ENCODE results near the gene PARP12. TPM values are rescaled to one million over a fixed set of nuclear protein-coding genes. Genes with fewer than 3 reads are reported as not detected.

The PARP12 gene
- total RNA-seq, 3 donors from 2014 or later (not counting 1 experiment from before 2014, with no cell fraction given): 116 to 151 (median 130) TPM

GRCh38 chr7:140018125-140019043 is 44.4 kb downstream of the PARP12 start:
- intact Hi-C loops (cut with micrococcal nuclease): no loop called here
- peak overlapping the region; percentile 5 to 24 for H3K27ac Mint-ChIP-seq
- ATAC-seq (no peak), DNase-seq (no peak)
- Histone ChIP-seq H3K9me3 (ENCODE audit: control insufficient read depth, insufficient read depth, low read length) (no peaks in the 10 kb centered on the region), H3K4me1 (ENCODE audit: control insufficient read depth, insufficient read depth, low read length) (no peaks in the 10 kb centered on the region), H3K36me3 (ENCODE audit: control insufficient read depth, insufficient read depth, low read length) (peaks cover 5% of the 10 kb centered on the region), H3K4me3 (ENCODE audit: low read length) (no peak overlapping the region), H3K27me3 (ENCODE audit: control insufficient read depth, insufficient read depth, low read length) (no peaks in the 10 kb centered on the region), H3K27ac (ENCODE audit: low read length) (no peak overlapping the region)
- no peak overlapping the region for H3K4me3 Mint-ChIP-seq
- H3K27me3 Mint-ChIP-seq (ENCODE audit: low read depth in 2 of 2): no peaks in the 10 kb centered on the region
- no peak for TF ChIP-seq CTCF (IDR thresholded peaks at IDR 0.05)
- H3K9me3 Mint-ChIP-seq: no peaks in the 10 kb centered on the region
- peaks cover 0 to 5% of the 10 kb centered on the region in 2 donors for H3K4me1 Mint-ChIP-seq
- 87% methylated on average over 9 of the region's 9 CpGs for WGBS (ENCODE audit: insufficient coverage)
- no peaks in the 10 kb centered on the region for H3K36me3 Mint-ChIP-seq

- H3K27me3 Mint-ChIP-seq (ENCODE audit: low read depth in 2 of 2): no peaks in the 10 kb centered on the region
These were observed 45.2 kb downstream of the PARP12 start for GRCh38 chr7:140017543-140017942.

GRCh38 chr7:140017034-140017433 is 45.7 kb downstream of the PARP12 start:
- ATAC-seq: no peak

More at GRCh38 chr7:140017543-140017942, 45.2 kb downstream of the PARP12 start:
- ATAC-seq (no peak), DNase-seq (no peak)
- Histone ChIP-seq H3K9me3 (ENCODE audit: control insufficient read depth, insufficient read depth, low read length) (no peaks in the 10 kb centered on the region), H3K4me3 (ENCODE audit: low read length) (no peak overlapping the region), H3K27me3 (ENCODE audit: control insufficient read depth, insufficient read depth, low read length) (no peaks in the 10 kb centered on the region), H3K27ac (ENCODE audit: low read length) (no peak overlapping the region), H3K36me3 (ENCODE audit: control insufficient read depth, insufficient read depth, low read length) (peaks cover 3% of the 10 kb centered on the region), H3K4me1 (ENCODE audit: control insufficient read depth, insufficient read depth, low read length) (no peaks in the 10 kb centered on the region)
- Mint-ChIP-seq H3K9me3 (no peaks in the 10 kb centered on the region), H3K36me3 (no peaks in the 10 kb centered on the region), H3K4me3 (no peak overlapping the region), H3K27ac (no peak overlapping the region), H3K4me1 (peaks cover 0 to 5% of the 10 kb centered on the region in 2 donors)
- TF ChIP-seq CTCF (IDR thresholded peaks at IDR 0.05): no peak
- WGBS (ENCODE audit: insufficient coverage): 95% methylated on average over 15 of the region's 15 CpGs
- intact Hi-C loops (cut with micrococcal nuclease): no loop called here

More at GRCh38 chr7:140017034-140017433, 45.7 kb downstream of the PARP12 start:
- no peak for DNase-seq
- Mint-ChIP-seq H3K27me3 (ENCODE audit: low read depth in 2 of 2) (no peaks in the 10 kb centered on the region), H3K9me3 (no peaks in the 10 kb centered on the region), H3K36me3 (peaks cover 1% of the 10 kb centered on the region), H3K27ac (no peak overlapping the region), H3K4me3 (no peak overlapping the region), H3K4me1 (peaks cover 0 to 5% of the 10 kb centered on the region in 2 donors)
- intact Hi-C loops (cut with micrococcal nuclease): no loop called here
- Histone ChIP-seq H3K27me3 (ENCODE audit: control insufficient read depth, insufficient read depth, low read length) (no peaks in the 10 kb centered on the region), H3K4me3 (ENCODE audit: low read length) (no peak overlapping the region), H3K4me1 (ENCODE audit: control insufficient read depth, insufficient read depth, low read length) (no peaks in the 10 kb centered on the region), H3K9me3 (ENCODE audit: control insufficient read depth, insufficient read depth, low read length) (no peaks in the 10 kb centered on the region), H3K36me3 (ENCODE audit: control insufficient read depth, insufficient read depth, low read length) (peaks cover 3% of the 10 kb centered on the region), H3K27ac (ENCODE audit: low read length) (no peak overlapping the region)
- 91% methylated on average over 7 of the region's 7 CpGs for WGBS (ENCODE audit: insufficient coverage)
- no peak for TF ChIP-seq CTCF (IDR thresholded peaks at IDR 0.05)

All from natural killer cell (primary cell).